ENCODE results near the gene AQP6. TPM values are rescaled to one million over a fixed set of nuclear protein-coding genes. Genes with fewer than 3 reads are reported as not detected.

Gene AQP6
- total RNA-seq, 1 donor from 2014 or later, result not detected

- Mint-ChIP-seq H3K27me3 (ENCODE audit: low read depth) (peaks cover 56% of the 10 kb centered on the region), H3K36me3 (ENCODE audit: low read depth) (no peaks in the 10 kb centered on the region), H3K4me1 (ENCODE audit: low read depth) (peaks cover 1% of the 10 kb centered on the region), H3K27ac (no peak overlapping the region), H3K4me3 (ENCODE audit: low read depth) (no peak overlapping the region), H3K9me3 (no peaks in the 10 kb centered on the region)
- DNase-seq (ENCODE audit: low spot score), result no peak
- intact Hi-C loops (cut with micrococcal nuclease), result no loop called here
These were observed 17.6 kb upstream of the AQP6 start for GRCh38 chr12:49954863-49955830.

GRCh38 chr12:49955899-49956662 is 16.7 kb upstream of the AQP6 start:
- intact Hi-C loops (cut with micrococcal nuclease), result no loop called here
- Mint-ChIP-seq H3K36me3 (ENCODE audit: low read depth) (peaks cover 3% of the 10 kb centered on the region), H3K4me3 (ENCODE audit: low read depth) (no peak overlapping the region), H3K9me3 (no peaks in the 10 kb centered on the region), H3K27ac (no peak overlapping the region), H3K4me1 (ENCODE audit: low read depth) (peaks cover 7% of the 10 kb centered on the region), H3K27me3 (ENCODE audit: low read depth) (peaks cover 63% of the 10 kb centered on the region)
- no peak for DNase-seq (ENCODE audit: low spot score)

GRCh38 chr12:49956663-49957569 is 15.8 kb upstream of the AQP6 start:
- peaks cover 3% of the 10 kb centered on the region for H3K36me3 Mint-ChIP-seq (ENCODE audit: low read depth)
- H3K27me3 Mint-ChIP-seq (ENCODE audit: low read depth), result peaks cover 63% of the 10 kb centered on the region
- DNase-seq (ENCODE audit: low spot score), result no peak
- intact Hi-C loops (cut with micrococcal nuclease), result no loop called here
- no peaks in the 10 kb centered on the region for H3K9me3 Mint-ChIP-seq
- peaks cover 7% of the 10 kb centered on the region for H3K4me1 Mint-ChIP-seq (ENCODE audit: low read depth)
- no peak overlapping the region for H3K27ac Mint-ChIP-seq
- H3K4me3 Mint-ChIP-seq (ENCODE audit: low read depth), result no peak overlapping the region

GRCh38 chr12:49957570-49957967 is 15.2 kb upstream of the AQP6 start:
- Mint-ChIP-seq H3K27me3 (ENCODE audit: low read depth) (peaks cover 65% of the 10 kb centered on the region), H3K4me1 (ENCODE audit: low read depth) (peaks cover 7% of the 10 kb centered on the region), H3K9me3 (no peaks in the 10 kb centered on the region), H3K4me3 (ENCODE audit: low read depth) (no peak overlapping the region), H3K36me3 (ENCODE audit: low read depth) (peaks cover 3% of the 10 kb centered on the region), H3K27ac (no peak overlapping the region)
- intact Hi-C loops (cut with micrococcal nuclease), result no loop called here
- DNase-seq (ENCODE audit: low spot score), result no peak

GRCh38 chr12:49959685-49960473 is 12.9 kb upstream of the AQP6 start:
- peaks cover 7% of the 10 kb centered on the region for H3K4me1 Mint-ChIP-seq (ENCODE audit: low read depth)
- H3K36me3 Mint-ChIP-seq (ENCODE audit: low read depth), result peaks cover 3% of the 10 kb centered on the region
- DNase-seq (ENCODE audit: low spot score), result no peak
- H3K27me3 Mint-ChIP-seq (ENCODE audit: low read depth), result peaks cover 69% of the 10 kb centered on the region
- H3K9me3 Mint-ChIP-seq, result no peaks in the 10 kb centered on the region
- H3K27ac Mint-ChIP-seq, result no peak overlapping the region
- intact Hi-C loops (cut with micrococcal nuclease), result no loop called here
- H3K4me3 Mint-ChIP-seq (ENCODE audit: low read depth), result no peak overlapping the region

GRCh38 chr12:49960474-49961110 is 12.2 kb upstream of the AQP6 start:
- peaks cover 7% of the 10 kb centered on the region for H3K4me1 Mint-ChIP-seq (ENCODE audit: low read depth)
- H3K27ac Mint-ChIP-seq, result no peak overlapping the region
- peaks cover 3% of the 10 kb centered on the region for H3K36me3 Mint-ChIP-seq (ENCODE audit: low read depth)
- no peak for DNase-seq (ENCODE audit: low spot score)
- H3K27me3 Mint-ChIP-seq (ENCODE audit: low read depth), result peaks cover 71% of the 10 kb centered on the region
- intact Hi-C loops (cut with micrococcal nuclease), result no loop called here
- no peaks in the 10 kb centered on the region for H3K9me3 Mint-ChIP-seq
- H3K4me3 Mint-ChIP-seq (ENCODE audit: low read depth), result peak overlapping the region; percentile 53

GRCh38 chr12:49961111-49961922 is 11.4 kb upstream of the AQP6 start, which contains the start of gene AQP5:
AQP5 (plus strand) TSS chr12:49961872; CDS start chr12:49962018, 146 bp downstream.
- H3K4me1 Mint-ChIP-seq (ENCODE audit: low read depth), result peaks cover 7% of the 10 kb centered on the region
- H3K27ac Mint-ChIP-seq, result no peak within 1 kb of the TSS
- H3K36me3 Mint-ChIP-seq (ENCODE audit: low read depth), result peaks cover 3% of the 10 kb centered on the region
- peak within 1 kb of the TSS; percentile 53 for H3K4me3 Mint-ChIP-seq (ENCODE audit: low read depth)
- intact Hi-C loops (cut with micrococcal nuclease), result no loop called here
- DNase-seq (ENCODE audit: low spot score), result no peak
- peaks cover 70% of the 10 kb centered on the region for H3K27me3 Mint-ChIP-seq (ENCODE audit: low read depth)
- H3K9me3 Mint-ChIP-seq, result no peaks in the 10 kb centered on the region

GRCh38 chr12:49961993-49962764 is 10.6 kb upstream of the AQP6 start:
- H3K9me3 Mint-ChIP-seq, result no peaks in the 10 kb centered on the region
- peaks cover 10% of the 10 kb centered on the region for H3K4me1 Mint-ChIP-seq (ENCODE audit: low read depth)
- no peak for DNase-seq (ENCODE audit: low spot score)
- intact Hi-C loops (cut with micrococcal nuclease), result no loop called here
- H3K36me3 Mint-ChIP-seq (ENCODE audit: low read depth), result peaks cover 3% of the 10 kb centered on the region
- no peak overlapping the region for H3K27ac Mint-ChIP-seq
- peaks cover 67% of the 10 kb centered on the region for H3K27me3 Mint-ChIP-seq (ENCODE audit: low read depth)
- no peak overlapping the region for H3K4me3 Mint-ChIP-seq (ENCODE audit: low read depth)

GRCh38 chr12:49962861-49963765 is 9.6 kb upstream of the AQP6 start:
- H3K27ac Mint-ChIP-seq, result no peak overlapping the region
- no peak for DNase-seq (ENCODE audit: low spot score)
- H3K4me1 Mint-ChIP-seq (ENCODE audit: low read depth), result peaks cover 13% of the 10 kb centered on the region
- peaks cover 58% of the 10 kb centered on the region for H3K27me3 Mint-ChIP-seq (ENCODE audit: low read depth)
- peaks cover 3% of the 10 kb centered on the region for H3K36me3 Mint-ChIP-seq (ENCODE audit: low read depth)
- H3K9me3 Mint-ChIP-seq, result no peaks in the 10 kb centered on the region
- intact Hi-C loops (cut with micrococcal nuclease), result no loop called here
- no peak overlapping the region for H3K4me3 Mint-ChIP-seq (ENCODE audit: low read depth)

All from activated T-helper 2 cell treated with anti-CD3 and anti-CD28 coated beads, Interferon-gamma antibody, Interleukin-2, Interleukin-4, amounts not matched to agents 10 μg/mL and 5 μg/mL and 100 μg/mL, durations not matched to agents 14 hours and 24 hours and 36 hours (primary cell).